H1 (cell line): ENCODE results near the gene PRPF40B. TPM values are rescaled to one million over a fixed set of nuclear protein-coding genes. Genes with fewer than 3 reads are reported as not detected.
A peak's percentile ranks its signal among the peaks of the same experiment; 100 is the strongest.

Experiments used
- ATF2 ChIP-seq: IDR thresholded peaks from 2 replicates; pipeline ENCODE4 v1.6.1; 2012; ENCODE audit warnings: low read length, inconsistent platforms
- ATF3 ChIP-seq: IDR thresholded peaks from 2 replicates; pipeline ENCODE4 v1.6.1; 2011; ENCODE audit warnings: low read depth, mild to moderate bottlenecking, low read length; ENCODE audit not compliant: insufficient read depth
- BACH1 ChIP-seq: IDR thresholded peaks from 2 replicates; pipeline ENCODE4 v1.6.1; 2012; ENCODE audit warnings: low read length, improper control_type of control experiment
- BCL11A ChIP-seq, 2 experiments: IDR thresholded peaks; one replicate each; pipeline ENCODE4 v1.6.1; 2011; ENCODE audit warnings: low read depth in 2 of 2, low read length in 2 of 2, mild to moderate bottlenecking in 2 of 2
- CBX5 ChIP-seq: fragments of 300-800, 300-1000 bp; sonication (generic); IDR thresholded peaks from 2 replicates; pipeline ENCODE4 v1.7.1; 2016; ENCODE audit warnings: antibody characterized with exemption, low read length, low read depth
- GABPA ChIP-seq: IDR thresholded peaks from 2 replicates; pipeline ENCODE4 v1.6.1; 2011; ENCODE audit warnings: mild to moderate bottlenecking, low read length, moderate library complexity, borderline replicate concordance; ENCODE audit not compliant: insufficient read depth
- GTF2F1 ChIP-seq: IDR thresholded peaks from 2 replicates; pipeline ENCODE4 v1.6.1; 2012; ENCODE audit warnings: low read depth, low read length, improper control_type of control experiment, borderline replicate concordance
- JUN ChIP-seq: IDR thresholded peaks from 2 replicates; pipeline ENCODE4 v1.6.1; 2011; ENCODE audit warnings: low read depth, mild to moderate bottlenecking, improper control_type of control experiment, low read length
- JUND ChIP-seq: IDR thresholded peaks from 2 replicates; pipeline ENCODE4 v1.6.1; 2011; ENCODE audit warnings: mild to moderate bottlenecking, improper control_type of control experiment, low read length
- KDM4A ChIP-seq: IDR thresholded peaks from one replicate; pipeline ENCODE4 v1.7.1; 2012; ENCODE audit warnings: low read depth, mild to moderate bottlenecking, moderate library complexity, low read length, inconsistent platforms; ENCODE audit not compliant: severe bottlenecking
- MAFK ChIP-seq: IDR thresholded peaks from 2 replicates; pipeline ENCODE4 v1.6.1; 2012; ENCODE audit warnings: low read depth, mild to moderate bottlenecking, improper control_type of control experiment, low read length
- PHF8 ChIP-seq: fragments of 200-600 bp; sonication (generic); conservative IDR thresholded peaks from 2 replicates; pipeline ENCODE4 v1.7.1; 2012; ENCODE audit warnings: low read depth, mild to moderate bottlenecking, inconsistent platforms, low read length, moderate library complexity
- POLR2A ChIP-seq, 2 experiments: IDR thresholded peaks; 1 replicate in 1 of 2; 2 replicates in 1 of 2; pipeline ENCODE4 v1.6.1; 2011; ENCODE audit warnings: low read depth in 2 of 2, low read length in 2 of 2, mild to moderate bottlenecking in 2 of 2; ENCODE audit errors: control extremely low read depth in 1 of 2
- POLR2AphosphoS5 ChIP-seq: IDR thresholded peaks from 2 replicates; pipeline ENCODE4 v1.6.1; 2011; ENCODE audit warnings: low read depth, low read length
- POU5F1 ChIP-seq: IDR thresholded peaks from 2 replicates; pipeline ENCODE4 v1.6.1; 2011; ENCODE audit warnings: low read depth, mild to moderate bottlenecking, low read length, moderate library complexity
- RFX5 ChIP-seq: IDR thresholded peaks from 2 replicates; pipeline ENCODE4 v1.6.1; 2011; ENCODE audit warnings: low read depth, low read length, improper control_type of control experiment, borderline replicate concordance
- RXRA ChIP-seq: IDR thresholded peaks from 2 replicates; pipeline ENCODE4 v1.6.1; 2011; ENCODE audit warnings: low read depth, mild to moderate bottlenecking, low read length, moderate library complexity; ENCODE audit not compliant: insufficient read depth
- SIX5 ChIP-seq: IDR thresholded peaks from 2 replicates; pipeline ENCODE4 v1.6.1; 2011; ENCODE audit warnings: mild to moderate bottlenecking, low read depth, low read length
- SP1 ChIP-seq: IDR thresholded peaks from 2 replicates; pipeline ENCODE4 v1.6.1; 2011; ENCODE audit warnings: low read depth, low read length
- SP4 ChIP-seq: IDR thresholded peaks from 2 replicates; pipeline ENCODE4 v1.6.1; 2012; ENCODE audit warnings: low read length, inconsistent platforms
- ZNF274 ChIP-seq: IDR thresholded peaks from 2 replicates; pipeline ENCODE4 v1.7.0; 2012; ENCODE audit warnings: low read length, borderline replicate concordance; ENCODE audit errors: extremely low read depth
- polyA plus RNA-seq, 7 experiments: library from polyadenylated mRNA; depleted of rRNA in 3 of 7; stranded (reverse) in 5 of 7; unstranded in 2 of 7; fragments of >200 nt in 5 of 7; fragments of 200-250 nt in 2 of 7; gene quantifications; 1 replicate in 5 of 7; 2 replicates in 1 of 7; 4 replicates in 1 of 7; pipeline versions ENCODE4 v1.2.1 to v1.2.3, GENCODE V29; 2011 to 2013; ENCODE audit warnings: missing spikeins in 2 of 7, mixed read lengths in 2 of 7
- total RNA-seq: library from RNA; stranded (reverse); fragmentation: NEBNext Ultra II Directional; extraction: Animal tissue kit (Norgen Biotek cat#: 25700); gene quantifications from 2 replicates; pipeline ENCODE4 v1.2.1, GENCODE V29; 2021
- TF ChIP-seq, protein P1 (sequence below): IDR thresholded peaks from 2 replicates; pipeline ENCODE4 v1.6.1; 2011; ENCODE audit warnings: low read length, improper control_type of control experiment

The PRPF40B gene
- total and polyA plus RNA-seq, 2 of the 8 experiments (the other 6 are each of a cell fraction or from before 2014, with no cell fraction given): 14.4 to 24.4 TPM

DNA sequence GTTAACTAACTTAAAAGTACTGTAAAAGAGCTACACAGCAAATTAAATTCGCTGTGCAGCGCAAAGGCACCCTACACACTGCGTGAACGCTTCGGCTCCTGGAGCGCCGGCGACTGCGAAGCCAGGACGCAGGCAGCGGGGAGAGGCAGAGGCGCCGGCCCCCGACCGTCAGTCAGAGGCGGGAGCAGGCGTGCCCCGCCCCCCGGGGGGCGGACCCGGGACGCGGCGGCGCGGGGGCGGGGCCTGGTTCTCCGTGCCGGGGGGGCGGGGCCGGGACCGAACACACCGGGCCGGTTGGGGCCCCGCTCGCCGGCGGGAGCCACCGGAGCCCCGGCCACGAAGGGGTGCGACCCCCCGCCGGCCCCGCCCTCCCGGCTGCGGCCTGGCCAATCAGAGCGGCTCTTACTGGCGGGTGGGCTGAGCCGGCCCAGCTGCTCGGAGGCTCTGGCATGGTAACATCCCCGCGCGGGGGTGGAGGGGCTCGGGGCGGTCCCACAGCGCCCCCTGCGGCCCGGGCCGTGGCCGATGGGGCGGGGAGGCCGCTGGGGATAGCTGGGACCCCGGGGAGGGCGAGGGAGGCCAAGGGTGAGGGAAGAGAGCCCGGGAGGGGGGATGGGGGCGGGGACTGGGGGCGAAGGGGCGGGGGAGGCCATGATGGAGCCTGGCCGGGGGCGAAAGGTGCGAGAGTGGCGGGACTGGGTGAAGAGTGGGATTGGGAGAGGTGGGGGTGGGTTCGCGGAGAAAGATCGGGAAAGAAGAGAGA lies at the start of gene PRPF40B (continued):
- TF ChIP-seq ATF2 (no peak), BCL11A (IDR thresholded peaks at IDR 0.05; ENCODE audit: low read depth in 2 of 2, low read length in 2 of 2) (no peak), ATF3 (no peak), GTF2F1 (no peak), SP4 (no peak; the same call in 1 of the 2 replicates), POLR2AphosphoS5 (peak; percentile 34; the same call in 1 of the 2 replicates), SIX5 (no peak), GABPA (no peak), BACH1 (peak; percentile 55; the same call in 1 of the 2 replicates), MAFK (no peak), ZNF274 (no peak), RXRA (no peak), JUN (no peak), JUND (no peak), POLR2A (IDR thresholded peaks at IDR 0.05; ENCODE audit: control extremely low read depth in 1 of 2, low read depth in 2 of 2, low read length in 2 of 2) (no peak; a peak in 1 of 3 replicates), SP1 (0 out of 2 replicates have a peak, but pooled peaks have one; percentile 44), POU5F1 (no peak), CBX5 (no peak), PHF8 (peak; percentile 49; the same call in 1 of the 2 replicates), RFX5 (no peak), KDM4A (peak; percentile 15)
- TF ChIP-seq, protein P1, sequence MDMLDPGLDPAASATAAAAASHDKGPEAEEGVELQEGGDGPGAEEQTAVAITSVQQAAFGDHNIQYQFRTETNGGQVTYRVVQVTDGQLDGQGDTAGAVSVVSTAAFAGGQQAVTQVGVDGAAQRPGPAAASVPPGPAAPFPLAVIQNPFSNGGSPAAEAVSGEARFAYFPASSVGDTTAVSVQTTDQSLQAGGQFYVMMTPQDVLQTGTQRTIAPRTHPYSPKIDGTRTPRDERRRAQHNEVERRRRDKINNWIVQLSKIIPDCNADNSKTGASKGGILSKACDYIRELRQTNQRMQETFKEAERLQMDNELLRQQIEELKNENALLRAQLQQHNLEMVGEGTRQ: no peak
